OCI-LY3 (cell line): ENCODE measurements around the gene CEP68.

ENCODE experiments used
- CTCF ChIP-seq: fragments of 200-600, 300-600 bp; sonication (generic); IDR thresholded peaks from 2 replicates; pipeline ENCODE4 v1.5.1; 2014; ENCODE audit warnings: antibody characterized with exemption, low read length, low read depth
- EZH2phosphoT487 ChIP-seq: fragments of 200-600 bp; shearing (Covaris generic); IDR thresholded peaks from 2 replicates; pipeline ENCODE4 v1.6.1; 2018; ENCODE audit warnings: antibody characterized with exemption, mixed run types, low read depth

GRCh38 chr2:65113229-65113628, 57.0 kb downstream of the CEP68 start:
- TF ChIP-seq CTCF (no peak), EZH2phosphoT487 (no peak)
